WTC11 (cell line): ENCODE results near the gene OXT. TPM values are rescaled to one million over a fixed set of nuclear protein-coding genes. Genes with fewer than 3 reads are reported as not detected.

Experiments
- ATAC-seq: fragments of 200-7000 bp; cut with Tn5 transposase; 2 replicates; pipeline ENCODE4 v1.10.0; 2021; ENCODE audit warnings: mild to moderate bottlenecking, moderate library complexity
- Bru-seq: library from RNA; stranded (reverse); fragments of 400-500 nt; gene quantifications from one replicate; lab custom pipeline; 2021; lab: Mats Ljungman, UMichigan
- CTCF ChIA-PET: fragments of 300-600 bp; sonication (Branson Sonifier 250); formaldehyde crosslinking; loops from one replicate; lab custom pipeline; 2021; ENCODE audit warnings: antibody characterized with exemption; lab: Charles Lee
- POLR2A ChIA-PET: fragments of 350-600 bp; sonication (Branson Sonifier 250); formaldehyde crosslinking; loops from one replicate; lab custom pipeline; 2021; ENCODE audit warnings: antibody characterized with exemption; lab: Charles Lee
- DNase-seq: peaks from one replicate; pipeline ENCODE4 v3.0.0; 2021; ENCODE audit warnings: low spot score
- H3K27ac Mint-ChIP-seq: 2 replicates; pipeline ENCODE4 v1.8.0; 2021; ENCODE audit warnings: mixed read lengths
- H3K27me3 Mint-ChIP-seq: 2 replicates; pipeline ENCODE4 v1.8.0; 2021; ENCODE audit warnings: low read depth, mild to moderate bottlenecking, moderate library complexity, mixed read lengths
- H3K36me3 Mint-ChIP-seq: 2 replicates; pipeline ENCODE4 v1.8.0; 2021; ENCODE audit warnings: mixed read lengths
- H3K4me1 Mint-ChIP-seq: 2 replicates; pipeline ENCODE4 v1.8.0; 2022; ENCODE audit warnings: mixed read lengths
- H3K4me3 Mint-ChIP-seq: 2 replicates; pipeline ENCODE4 v1.8.0; 2021; ENCODE audit warnings: mild to moderate bottlenecking, moderate library complexity, mixed read lengths
- H3K9me3 Mint-ChIP-seq: 2 replicates; pipeline ENCODE4 v1.8.0; 2021; ENCODE audit warnings: mixed read lengths
- CREB1 ChIP-seq: sonication (generic); formaldehyde crosslinking; IDR thresholded peaks from 2 replicates; pipeline ENCODE4 v1.8.0; 2023; ENCODE audit warnings: mild to moderate bottlenecking, missing genetic modification reagents
- ESRRA ChIP-seq: sonication (generic); formaldehyde crosslinking; IDR thresholded peaks from 2 replicates; pipeline ENCODE4 v1.8.1; 2022; ENCODE audit warnings: mild to moderate bottlenecking, missing genetic modification reagents, borderline replicate concordance
- FOXJ3 ChIP-seq: sonication (generic); formaldehyde crosslinking; IDR thresholded peaks from 2 replicates; pipeline ENCODE4 v1.9.0; 2021; ENCODE audit warnings: missing genetic modification reagents, mild to moderate bottlenecking, borderline replicate concordance
- FOXK1 ChIP-seq: sonication (generic); formaldehyde crosslinking; IDR thresholded peaks from 2 replicates; pipeline ENCODE4 v1.8.0; 2022; ENCODE audit warnings: mild to moderate bottlenecking, moderate library complexity, missing genetic modification reagents
- FOXP1 ChIP-seq: sonication (generic); formaldehyde crosslinking; IDR thresholded peaks from 2 replicates; pipeline ENCODE4 v1.8.0; 2022; ENCODE audit warnings: missing genetic modification reagents, mild to moderate bottlenecking, moderate library complexity, borderline replicate concordance
- GTF2I ChIP-seq: fragments of 250-450 bp; sonication (Bioruptor Pico); conservative IDR thresholded peaks from 2 replicates; pipeline ENCODE4 v1.4.0; 2021; ENCODE audit warnings: mild to moderate bottlenecking
- ZBTB21 ChIP-seq: sonication (generic); formaldehyde crosslinking; IDR thresholded peaks from 2 replicates; pipeline ENCODE4 v1.8.1; 2023; ENCODE audit warnings: mild to moderate bottlenecking, missing genetic modification reagents, borderline replicate concordance
- ZNF416 ChIP-seq: fragments of 250-450 bp; sonication (Bioruptor Pico); IDR thresholded peaks from 2 replicates; pipeline ENCODE4 v1.9.0; 2021; ENCODE audit warnings: mild to moderate bottlenecking, inconsistent platforms
- long read RNA-seq, 3 experiments: library from RNA in 1 of 3; library from capped mRNA in 1 of 3; library from polyadenylated mRNA in 1 of 3; unstranded in 2 of 3; stranded (forward) in 1 of 3; transcript quantifications; one replicate each; pipeline ENCODE4 v2.0.0, GENCODE V29; 2021
- total RNA-seq: library from RNA; stranded (reverse); gene quantifications from 3 replicates; pipeline ENCODE4 v1.2.3, GENCODE V29; 2021
- TF ChIP-seq, protein P1 (sequence below): sonication (generic); formaldehyde crosslinking; IDR thresholded peaks from 2 replicates; pipeline ENCODE4 v1.8.0; 2022; ENCODE audit warnings: mild to moderate bottlenecking, missing genetic modification reagents
- TF ChIP-seq, protein P2 (sequence below): fragments of 250-450 bp; sonication (Bioruptor Pico); conservative IDR thresholded peaks from 2 replicates; pipeline ENCODE4 v1.9.0; 2021; ENCODE audit warnings: mild to moderate bottlenecking
- TF ChIP-seq, protein P3 (sequence below): sonication (generic); formaldehyde crosslinking; IDR thresholded peaks from 2 replicates; pipeline ENCODE4 v1.8.0; 2022; ENCODE audit warnings: mild to moderate bottlenecking, missing genetic modification reagents
- TF ChIP-seq, protein P4 (sequence below): sonication (generic); formaldehyde crosslinking; IDR thresholded peaks from 2 replicates; pipeline ENCODE4 v1.8.0; 2023; ENCODE audit warnings: missing genetic modification reagents, mild to moderate bottlenecking, borderline replicate concordance
- TF ChIP-seq, protein P5 (sequence below): fragments of 250-450 bp; sonication (Bioruptor Pico); IDR thresholded peaks from 2 replicates; pipeline ENCODE4 v1.9.0; 2021; ENCODE audit warnings: mild to moderate bottlenecking, borderline replicate concordance
- TF ChIP-seq, protein P6 (sequence below): sonication (generic); formaldehyde crosslinking; IDR thresholded peaks from 2 replicates; pipeline ENCODE4 v1.8.1; 2023; ENCODE audit warnings: mild to moderate bottlenecking, moderate library complexity, missing genetic modification reagents
- TF ChIP-seq, protein P7 (sequence below): fragments of 250-450 bp; sonication (Bioruptor Pico); IDR thresholded peaks from 2 replicates; pipeline ENCODE4 v1.8.0; 2021; ENCODE audit warnings: mild to moderate bottlenecking
- TF ChIP-seq, protein P8 (sequence below): fragments of 200-600 bp; IDR thresholded peaks from 2 replicates; pipeline ENCODE4 v1.8.0; 2022; ENCODE audit warnings: antibody characterized with exemption

The OXT gene
- total RNA-seq = not detected in 3 replicates
- not detected for Bru-seq, nascent RNA
- long read RNA-seq, experiment 1 = 0 reads
- long read RNA-seq, experiment 2 = 0 reads
- long read RNA-seq, experiment 3 = 0 reads

DNA sequence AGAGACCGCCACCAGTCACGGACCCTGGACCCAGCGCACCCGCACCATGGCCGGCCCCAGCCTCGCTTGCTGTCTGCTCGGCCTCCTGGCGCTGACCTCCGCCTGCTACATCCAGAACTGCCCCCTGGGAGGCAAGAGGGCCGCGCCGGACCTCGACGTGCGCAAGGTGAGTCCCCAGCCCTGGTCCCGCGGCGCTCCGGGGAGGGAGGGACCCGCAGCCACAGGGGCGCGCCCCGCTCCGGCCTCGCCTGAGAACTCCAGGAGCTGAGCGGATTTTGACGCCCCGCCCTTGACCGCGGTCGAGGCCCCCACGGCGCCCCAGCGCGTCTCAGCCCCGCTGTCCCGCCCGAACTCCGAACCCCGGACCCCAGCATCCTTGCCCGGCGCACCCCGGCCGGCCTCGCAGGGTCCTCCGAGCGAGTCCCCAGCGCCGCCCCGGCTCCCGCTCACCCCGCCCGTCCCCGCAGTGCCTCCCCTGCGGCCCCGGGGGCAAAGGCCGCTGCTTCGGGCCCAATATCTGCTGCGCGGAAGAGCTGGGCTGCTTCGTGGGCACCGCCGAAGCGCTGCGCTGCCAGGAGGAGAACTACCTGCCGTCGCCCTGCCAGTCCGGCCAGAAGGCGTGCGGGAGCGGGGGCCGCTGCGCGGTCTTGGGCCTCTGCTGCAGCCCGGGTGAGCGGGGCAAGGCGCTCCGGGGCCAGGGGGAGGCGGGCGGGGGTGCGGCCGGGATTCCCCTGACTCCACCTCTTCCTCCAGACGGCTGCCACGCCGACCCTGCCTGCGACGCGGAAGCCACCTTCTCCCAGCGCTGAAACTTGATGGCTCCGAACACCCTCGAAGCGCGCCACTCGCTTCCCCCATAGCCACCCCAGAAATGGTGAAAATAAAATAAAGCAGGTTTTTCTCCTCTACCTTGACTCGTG, at the start of gene OXT:
Gene OXT, plus strand, starts transcription at position 11 of the 920 bp plus-strand sequence. Its CDS starts 36 bp downstream, at position 47.
- Mint-ChIP-seq H3K27me3 (peaks cover 54% of the 10 kb centered on the region), H3K27ac (no peak within 1 kb of the TSS), H3K36me3 (peaks cover 9% of the 10 kb centered on the region), H3K9me3 (peaks cover 19% of the 10 kb centered on the region), H3K4me3 (peak within 1 kb of the TSS; percentile 66), H3K4me1 (peaks cover 6% of the 10 kb centered on the region)
- CTCF ChIA-PET = interaction anchor here (2.8 kb wide), 1 partner anchor 18 kb away, joined by 16 read pairs; no protein-coding TSS in a partner anchor
- peak; percentile 69 for DNase-seq
- POLR2A ChIA-PET = interaction anchor here (0.8 kb wide), 1 partner anchor 18 kb away, joined by 6 read pairs; no protein-coding TSS in a partner anchor
- peak; percentile 67 for ATAC-seq
- TF ChIP-seq, protein P1, sequence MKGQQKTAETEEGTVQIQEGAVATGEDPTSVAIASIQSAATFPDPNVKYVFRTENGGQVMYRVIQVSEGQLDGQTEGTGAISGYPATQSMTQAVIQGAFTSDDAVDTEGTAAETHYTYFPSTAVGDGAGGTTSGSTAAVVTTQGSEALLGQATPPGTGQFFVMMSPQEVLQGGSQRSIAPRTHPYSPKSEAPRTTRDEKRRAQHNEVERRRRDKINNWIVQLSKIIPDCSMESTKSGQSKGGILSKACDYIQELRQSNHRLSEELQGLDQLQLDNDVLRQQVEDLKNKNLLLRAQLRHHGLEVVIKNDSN (CRISPR knock-in tag) = peak; percentile 72; the same call in 1 of the 2 replicates
- peak; percentile 82; the same call in 1 of the 2 replicates for TF ChIP-seq ESRRA
- no peak for TF ChIP-seq FOXJ3 (CRISPR knock-in tag)
- TF ChIP-seq, protein P2, sequence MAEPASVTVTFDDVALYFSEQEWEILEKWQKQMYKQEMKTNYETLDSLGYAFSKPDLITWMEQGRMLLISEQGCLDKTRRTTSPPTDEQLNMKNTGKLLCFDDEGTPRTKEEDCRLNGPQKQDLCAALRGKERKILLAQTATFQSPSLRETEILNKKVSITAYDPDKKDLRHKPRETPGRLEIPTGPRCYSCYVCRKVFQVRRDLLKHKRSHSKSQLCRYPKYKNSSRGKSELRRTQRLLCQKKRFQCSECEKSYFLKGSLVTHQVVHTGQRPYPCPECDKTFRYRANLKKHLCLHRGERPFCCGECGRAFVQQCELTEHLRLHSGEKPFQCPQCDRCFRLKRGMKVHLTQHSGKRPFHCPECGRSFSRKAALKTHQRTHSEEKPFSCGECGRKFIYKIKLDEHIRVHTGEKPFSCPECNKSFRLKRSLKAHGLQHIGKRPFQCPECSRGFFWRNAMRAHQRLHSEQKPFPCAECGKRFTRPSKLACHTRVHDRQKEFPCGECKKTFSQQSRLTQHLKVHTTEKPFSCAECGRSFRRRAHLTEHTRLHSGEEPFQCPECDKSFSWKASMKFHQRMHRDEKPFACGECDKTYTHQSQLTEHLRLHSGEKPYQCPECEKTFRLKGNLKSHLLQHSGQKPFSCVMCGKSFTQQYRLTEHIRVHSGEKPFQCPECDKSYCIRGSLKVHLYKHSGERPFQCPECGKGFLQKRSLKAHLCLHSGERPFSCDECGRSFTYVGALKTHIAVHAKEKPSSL (CRISPR knock-in tag) = no peak
- TF ChIP-seq, protein P3, sequence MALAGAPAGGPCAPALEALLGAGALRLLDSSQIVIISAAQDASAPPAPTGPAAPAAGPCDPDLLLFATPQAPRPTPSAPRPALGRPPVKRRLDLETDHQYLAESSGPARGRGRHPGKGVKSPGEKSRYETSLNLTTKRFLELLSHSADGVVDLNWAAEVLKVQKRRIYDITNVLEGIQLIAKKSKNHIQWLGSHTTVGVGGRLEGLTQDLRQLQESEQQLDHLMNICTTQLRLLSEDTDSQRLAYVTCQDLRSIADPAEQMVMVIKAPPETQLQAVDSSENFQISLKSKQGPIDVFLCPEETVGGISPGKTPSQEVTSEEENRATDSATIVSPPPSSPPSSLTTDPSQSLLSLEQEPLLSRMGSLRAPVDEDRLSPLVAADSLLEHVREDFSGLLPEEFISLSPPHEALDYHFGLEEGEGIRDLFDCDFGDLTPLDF (CRISPR knock-in tag) = peak; percentile 77; the same call in 1 of the 2 replicates
- TF ChIP-seq, protein P4, sequence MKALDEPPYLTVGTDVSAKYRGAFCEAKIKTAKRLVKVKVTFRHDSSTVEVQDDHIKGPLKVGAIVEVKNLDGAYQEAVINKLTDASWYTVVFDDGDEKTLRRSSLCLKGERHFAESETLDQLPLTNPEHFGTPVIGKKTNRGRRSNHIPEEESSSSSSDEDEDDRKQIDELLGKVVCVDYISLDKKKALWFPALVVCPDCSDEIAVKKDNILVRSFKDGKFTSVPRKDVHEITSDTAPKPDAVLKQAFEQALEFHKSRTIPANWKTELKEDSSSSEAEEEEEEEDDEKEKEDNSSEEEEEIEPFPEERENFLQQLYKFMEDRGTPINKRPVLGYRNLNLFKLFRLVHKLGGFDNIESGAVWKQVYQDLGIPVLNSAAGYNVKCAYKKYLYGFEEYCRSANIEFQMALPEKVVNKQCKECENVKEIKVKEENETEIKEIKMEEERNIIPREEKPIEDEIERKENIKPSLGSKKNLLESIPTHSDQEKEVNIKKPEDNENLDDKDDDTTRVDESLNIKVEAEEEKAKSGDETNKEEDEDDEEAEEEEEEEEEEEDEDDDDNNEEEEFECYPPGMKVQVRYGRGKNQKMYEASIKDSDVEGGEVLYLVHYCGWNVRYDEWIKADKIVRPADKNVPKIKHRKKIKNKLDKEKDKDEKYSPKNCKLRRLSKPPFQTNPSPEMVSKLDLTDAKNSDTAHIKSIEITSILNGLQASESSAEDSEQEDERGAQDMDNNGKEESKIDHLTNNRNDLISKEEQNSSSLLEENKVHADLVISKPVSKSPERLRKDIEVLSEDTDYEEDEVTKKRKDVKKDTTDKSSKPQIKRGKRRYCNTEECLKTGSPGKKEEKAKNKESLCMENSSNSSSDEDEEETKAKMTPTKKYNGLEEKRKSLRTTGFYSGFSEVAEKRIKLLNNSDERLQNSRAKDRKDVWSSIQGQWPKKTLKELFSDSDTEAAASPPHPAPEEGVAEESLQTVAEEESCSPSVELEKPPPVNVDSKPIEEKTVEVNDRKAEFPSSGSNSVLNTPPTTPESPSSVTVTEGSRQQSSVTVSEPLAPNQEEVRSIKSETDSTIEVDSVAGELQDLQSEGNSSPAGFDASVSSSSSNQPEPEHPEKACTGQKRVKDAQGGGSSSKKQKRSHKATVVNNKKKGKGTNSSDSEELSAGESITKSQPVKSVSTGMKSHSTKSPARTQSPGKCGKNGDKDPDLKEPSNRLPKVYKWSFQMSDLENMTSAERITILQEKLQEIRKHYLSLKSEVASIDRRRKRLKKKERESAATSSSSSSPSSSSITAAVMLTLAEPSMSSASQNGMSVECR (CRISPR knock-in tag) = no peak; the same call in none of the 2 replicates
- TF ChIP-seq, protein P5, sequence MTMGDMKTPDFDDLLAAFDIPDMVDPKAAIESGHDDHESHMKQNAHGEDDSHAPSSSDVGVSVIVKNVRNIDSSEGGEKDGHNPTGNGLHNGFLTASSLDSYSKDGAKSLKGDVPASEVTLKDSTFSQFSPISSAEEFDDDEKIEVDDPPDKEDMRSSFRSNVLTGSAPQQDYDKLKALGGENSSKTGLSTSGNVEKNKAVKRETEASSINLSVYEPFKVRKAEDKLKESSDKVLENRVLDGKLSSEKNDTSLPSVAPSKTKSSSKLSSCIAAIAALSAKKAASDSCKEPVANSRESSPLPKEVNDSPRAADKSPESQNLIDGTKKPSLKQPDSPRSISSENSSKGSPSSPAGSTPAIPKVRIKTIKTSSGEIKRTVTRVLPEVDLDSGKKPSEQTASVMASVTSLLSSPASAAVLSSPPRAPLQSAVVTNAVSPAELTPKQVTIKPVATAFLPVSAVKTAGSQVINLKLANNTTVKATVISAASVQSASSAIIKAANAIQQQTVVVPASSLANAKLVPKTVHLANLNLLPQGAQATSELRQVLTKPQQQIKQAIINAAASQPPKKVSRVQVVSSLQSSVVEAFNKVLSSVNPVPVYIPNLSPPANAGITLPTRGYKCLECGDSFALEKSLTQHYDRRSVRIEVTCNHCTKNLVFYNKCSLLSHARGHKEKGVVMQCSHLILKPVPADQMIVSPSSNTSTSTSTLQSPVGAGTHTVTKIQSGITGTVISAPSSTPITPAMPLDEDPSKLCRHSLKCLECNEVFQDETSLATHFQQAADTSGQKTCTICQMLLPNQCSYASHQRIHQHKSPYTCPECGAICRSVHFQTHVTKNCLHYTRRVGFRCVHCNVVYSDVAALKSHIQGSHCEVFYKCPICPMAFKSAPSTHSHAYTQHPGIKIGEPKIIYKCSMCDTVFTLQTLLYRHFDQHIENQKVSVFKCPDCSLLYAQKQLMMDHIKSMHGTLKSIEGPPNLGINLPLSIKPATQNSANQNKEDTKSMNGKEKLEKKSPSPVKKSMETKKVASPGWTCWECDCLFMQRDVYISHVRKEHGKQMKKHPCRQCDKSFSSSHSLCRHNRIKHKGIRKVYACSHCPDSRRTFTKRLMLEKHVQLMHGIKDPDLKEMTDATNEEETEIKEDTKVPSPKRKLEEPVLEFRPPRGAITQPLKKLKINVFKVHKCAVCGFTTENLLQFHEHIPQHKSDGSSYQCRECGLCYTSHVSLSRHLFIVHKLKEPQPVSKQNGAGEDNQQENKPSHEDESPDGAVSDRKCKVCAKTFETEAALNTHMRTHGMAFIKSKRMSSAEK (CRISPR knock-in tag) = no peak
- TF ChIP-seq FOXP1 (CRISPR knock-in tag) = peak; percentile 90
- TF ChIP-seq CREB1 = peak; percentile 92
- TF ChIP-seq ZNF416 (CRISPR knock-in tag) = no peak
- TF ChIP-seq, protein P6, sequence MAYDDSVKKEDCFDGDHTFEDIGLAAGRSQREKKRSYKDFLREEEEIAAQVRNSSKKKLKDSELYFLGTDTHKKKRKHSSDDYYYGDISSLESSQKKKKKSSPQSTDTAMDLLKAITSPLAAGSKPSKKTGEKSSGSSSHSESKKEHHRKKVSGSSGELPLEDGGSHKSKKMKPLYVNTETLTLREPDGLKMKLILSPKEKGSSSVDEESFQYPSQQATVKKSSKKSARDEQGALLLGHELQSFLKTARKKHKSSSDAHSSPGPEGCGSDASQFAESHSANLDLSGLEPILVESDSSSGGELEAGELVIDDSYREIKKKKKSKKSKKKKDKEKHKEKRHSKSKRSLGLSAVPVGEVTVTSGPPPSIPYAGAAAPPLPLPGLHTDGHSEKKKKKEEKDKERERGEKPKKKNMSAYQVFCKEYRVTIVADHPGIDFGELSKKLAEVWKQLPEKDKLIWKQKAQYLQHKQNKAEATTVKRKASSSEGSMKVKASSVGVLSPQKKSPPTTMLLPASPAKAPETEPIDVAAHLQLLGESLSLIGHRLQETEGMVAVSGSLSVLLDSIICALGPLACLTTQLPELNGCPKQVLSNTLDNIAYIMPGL (CRISPR knock-in tag) = no peak
- TF ChIP-seq FOXK1 (CRISPR knock-in tag) = peak; percentile 78; the same call in 1 of the 2 replicates
- TF ChIP-seq, protein P7, sequence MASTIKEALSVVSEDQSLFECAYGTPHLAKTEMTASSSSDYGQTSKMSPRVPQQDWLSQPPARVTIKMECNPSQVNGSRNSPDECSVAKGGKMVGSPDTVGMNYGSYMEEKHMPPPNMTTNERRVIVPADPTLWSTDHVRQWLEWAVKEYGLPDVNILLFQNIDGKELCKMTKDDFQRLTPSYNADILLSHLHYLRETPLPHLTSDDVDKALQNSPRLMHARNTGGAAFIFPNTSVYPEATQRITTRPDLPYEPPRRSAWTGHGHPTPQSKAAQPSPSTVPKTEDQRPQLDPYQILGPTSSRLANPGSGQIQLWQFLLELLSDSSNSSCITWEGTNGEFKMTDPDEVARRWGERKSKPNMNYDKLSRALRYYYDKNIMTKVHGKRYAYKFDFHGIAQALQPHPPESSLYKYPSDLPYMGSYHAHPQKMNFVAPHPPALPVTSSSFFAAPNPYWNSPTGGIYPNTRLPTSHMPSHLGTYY (CRISPR knock-in tag) = no peak
- TF ChIP-seq, protein P8, sequence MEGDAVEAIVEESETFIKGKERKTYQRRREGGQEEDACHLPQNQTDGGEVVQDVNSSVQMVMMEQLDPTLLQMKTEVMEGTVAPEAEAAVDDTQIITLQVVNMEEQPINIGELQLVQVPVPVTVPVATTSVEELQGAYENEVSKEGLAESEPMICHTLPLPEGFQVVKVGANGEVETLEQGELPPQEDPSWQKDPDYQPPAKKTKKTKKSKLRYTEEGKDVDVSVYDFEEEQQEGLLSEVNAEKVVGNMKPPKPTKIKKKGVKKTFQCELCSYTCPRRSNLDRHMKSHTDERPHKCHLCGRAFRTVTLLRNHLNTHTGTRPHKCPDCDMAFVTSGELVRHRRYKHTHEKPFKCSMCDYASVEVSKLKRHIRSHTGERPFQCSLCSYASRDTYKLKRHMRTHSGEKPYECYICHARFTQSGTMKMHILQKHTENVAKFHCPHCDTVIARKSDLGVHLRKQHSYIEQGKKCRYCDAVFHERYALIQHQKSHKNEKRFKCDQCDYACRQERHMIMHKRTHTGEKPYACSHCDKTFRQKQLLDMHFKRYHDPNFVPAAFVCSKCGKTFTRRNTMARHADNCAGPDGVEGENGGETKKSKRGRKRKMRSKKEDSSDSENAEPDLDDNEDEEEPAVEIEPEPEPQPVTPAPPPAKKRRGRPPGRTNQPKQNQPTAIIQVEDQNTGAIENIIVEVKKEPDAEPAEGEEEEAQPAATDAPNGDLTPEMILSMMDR = no peak
- TF ChIP-seq GTF2I (CRISPR knock-in tag) = no peak
- peak; percentile 12 for TF ChIP-seq ZBTB21 (CRISPR knock-in tag)
